Ectodermal cell (in vitro differentiated cells): ENCODE data around the gene HES7.

ENCODE experiments used
- H3K27ac ChIP-seq: 2 replicates; pipeline ENCODE4 v1.7.0; 2013; ENCODE audit warnings: mild to moderate bottlenecking, low read depth, low read length; ENCODE audit not compliant: insufficient read depth, poor library complexity, severe bottlenecking
- H3K27me3 ChIP-seq: 2 replicates; pipeline ENCODE4 v1.7.0; 2013; ENCODE audit warnings: mild to moderate bottlenecking, low read length; ENCODE audit not compliant: insufficient read depth, control insufficient read depth, poor library complexity, severe bottlenecking
- H3K36me3 ChIP-seq: one replicate; pipeline ENCODE4 v1.7.0; 2013; ENCODE audit warnings: low read length; ENCODE audit not compliant: control insufficient read depth, insufficient read depth
- H3K4me1 ChIP-seq: one replicate; pipeline ENCODE4 v1.7.0; 2013; ENCODE audit warnings: low read length; ENCODE audit not compliant: control insufficient read depth, insufficient read depth
- H3K4me3 ChIP-seq: 2 replicates; pipeline ENCODE4 v1.7.0; 2013; ENCODE audit warnings: low read depth, low read length, control low read depth; ENCODE audit not compliant: insufficient read depth
- H3K9me3 ChIP-seq: 2 replicates; pipeline ENCODE4 v1.7.0; 2013; ENCODE audit warnings: mild to moderate bottlenecking, low read length, moderate library complexity; ENCODE audit not compliant: control insufficient read depth
- WGBS, 2 experiments: methylation state at CpG; one replicate each; pipeline ENCODE4 v1.1.7; 2013; ENCODE audit warnings: missing lambda C conversion rate in 2 of 2; 5-methylcytosine and 5-hydroxymethylcytosine counted together

The HES7 gene

GRCh38 chr17:8121681-8122421 is 2.1 kb downstream of the HES7 start:
- H3K9me3 ChIP-seq: no peaks in the 10 kb centered on the region
- WGBS, 2 experiments: 0% methylated on average over 70 to 76 of the region's 76 CpGs
- peak overlapping the region; percentile 80 for H3K4me3 ChIP-seq
- H3K27me3 ChIP-seq: peaks cover 72% of the 10 kb centered on the region
- H3K36me3 ChIP-seq: no peaks in the 10 kb centered on the region
- no peak overlapping the region for H3K27ac ChIP-seq
- peaks cover 18% of the 10 kb centered on the region for H3K4me1 ChIP-seq

- peaks cover 73% of the 10 kb centered on the region for H3K27me3 ChIP-seq
- H3K9me3 ChIP-seq: no peaks in the 10 kb centered on the region
- peaks cover 18% of the 10 kb centered on the region for H3K4me1 ChIP-seq
- no peak overlapping the region for H3K27ac ChIP-seq
- no peaks in the 10 kb centered on the region for H3K36me3 ChIP-seq
- 0 to 1% methylated on average over 23 to 24 of the region's 25 CpGs for WGBS, 2 experiments
- peak overlapping the region; percentile 80 for H3K4me3 ChIP-seq
Measured at GRCh38 chr17:8121407-8121680, 2.6 kb downstream of the HES7 start.

- peaks cover 18% of the 10 kb centered on the region for H3K4me1 ChIP-seq
- WGBS, 2 experiments: 0 to 1% methylated on average over 36 to 39 of the region's 40 CpGs
- H3K4me3 ChIP-seq: peak overlapping the region; percentile 80
- no peaks in the 10 kb centered on the region for H3K9me3 ChIP-seq
- no peak overlapping the region for H3K27ac ChIP-seq
- no peaks in the 10 kb centered on the region for H3K36me3 ChIP-seq
- H3K27me3 ChIP-seq: peaks cover 73% of the 10 kb centered on the region
Measured at GRCh38 chr17:8120520-8121406, 3.1 kb downstream of the HES7 start.

- Histone ChIP-seq H3K9me3 (no peaks in the 10 kb centered on the region), H3K4me1 (peaks cover 18% of the 10 kb centered on the region), H3K36me3 (no peaks in the 10 kb centered on the region), H3K27me3 (peaks cover 73% of the 10 kb centered on the region), H3K4me3 (peak overlapping the region; percentile 80), H3K27ac (no peak overlapping the region)
- WGBS, 2 experiments: 0 to 1% methylated on average over 24 to 28 of the region's 28 CpGs
Measured at GRCh38 chr17:8119581-8120519, 4.1 kb downstream of the HES7 start.

GRCh38 chr17:8118769-8119580 is 4.9 kb downstream of the HES7 start:
- H3K4me3 ChIP-seq: peak overlapping the region; percentile 80
- H3K27ac ChIP-seq: no peak overlapping the region
- H3K4me1 ChIP-seq: peaks cover 12% of the 10 kb centered on the region
- no peaks in the 10 kb centered on the region for H3K9me3 ChIP-seq
- H3K27me3 ChIP-seq: peaks cover 73% of the 10 kb centered on the region
- 0% methylated on average over 38 of the region's 38 CpGs for WGBS, 2 experiments
- H3K36me3 ChIP-seq: no peaks in the 10 kb centered on the region

GRCh38 chr17:8117980-8118768 is 5.7 kb downstream of the HES7 start, which contains the start of gene ALOXE3:
Gene ALOXE3, minus strand, starts transcription at chr17:8118514. Its CDS starts 524 bp downstream, at chr17:8117990.
- Histone ChIP-seq H3K9me3 (no peaks in the 10 kb centered on the region), H3K27me3 (peaks cover 69% of the 10 kb centered on the region), H3K27ac (no peak within 1 kb of the TSS), H3K4me1 (peaks cover 4% of the 10 kb centered on the region), H3K36me3 (no peaks in the 10 kb centered on the region), H3K4me3 (peak within 1 kb of the TSS; percentile 80)
- WGBS, 2 experiments: 1% methylated on average over 33 of the region's 33 CpGs

GRCh38 chr17:8117367-8117979 is 6.4 kb downstream of the HES7 start:
- no peaks in the 10 kb centered on the region for H3K4me1 ChIP-seq
- WGBS, 2 experiments: 6 to 7% methylated on average over 18 of the region's 18 CpGs
- H3K27me3 ChIP-seq: peaks cover 69% of the 10 kb centered on the region
- H3K36me3 ChIP-seq: no peaks in the 10 kb centered on the region
- peak overlapping the region; percentile 80 for H3K4me3 ChIP-seq
- no peak overlapping the region for H3K27ac ChIP-seq
- no peaks in the 10 kb centered on the region for H3K9me3 ChIP-seq

- 79% methylated on average over 18 of the region's 18 CpGs for WGBS, 2 experiments
- Histone ChIP-seq H3K4me1 (no peaks in the 10 kb centered on the region), H3K9me3 (no peaks in the 10 kb centered on the region), H3K27me3 (peaks cover 69% of the 10 kb centered on the region), H3K4me3 (no peak overlapping the region), H3K36me3 (no peaks in the 10 kb centered on the region), H3K27ac (no peak overlapping the region)
Measured at GRCh38 chr17:8116776-8117175, 7.1 kb downstream of the HES7 start.
